HepG2 (cell line): Measurements from ENCODE around the gene CLTCL1. TPM values are rescaled to one million over a fixed set of nuclear protein-coding genes. Genes with fewer than 3 reads are reported as not detected.

ENCODE experiments used
- ATF7-NPFF ChIP-seq: sonication (generic); formaldehyde crosslinking; IDR thresholded peaks from 2 replicates; pipeline ENCODE4 v1.8.1; 2023; ENCODE audit warnings: mild to moderate bottlenecking, low read depth, missing genetic modification reagents, moderate library complexity
- CCDC6 ChIP-seq: sonication (generic); formaldehyde crosslinking; IDR thresholded peaks from 2 replicates; pipeline ENCODE4 v1.8.1; 2022; ENCODE audit warnings: mild to moderate bottlenecking, missing genetic modification reagents, moderate library complexity
- DZIP1 ChIP-seq: sonication (generic); formaldehyde crosslinking; IDR thresholded peaks from 2 replicates; pipeline ENCODE4 v1.5.0; 2020; ENCODE audit warnings: mild to moderate bottlenecking, missing genetic modification reagents
- HOXA7 ChIP-seq: sonication (generic); formaldehyde crosslinking; IDR thresholded peaks from 2 replicates; pipeline ENCODE4 v1.8.1; 2022; ENCODE audit warnings: mild to moderate bottlenecking, missing genetic modification reagents, moderate library complexity
- IRF2 ChIP-seq: IDR thresholded peaks from 2 replicates; pipeline ENCODE4 v1.6.1; 2018; ENCODE audit warnings: missing genetic modification reagents, missing compliant biosample characterization
- NR2F6 ChIP-seq, 2 experiments: IDR thresholded peaks; 2 replicates each; pipeline ENCODE4 v1.6.1; 2016; ENCODE audit warnings: antibody characterized with exemption in 1 of 2, mild to moderate bottlenecking in 1 of 2
- PBX2 ChIP-seq: IDR thresholded peaks from 2 replicates; pipeline ENCODE4 v1.6.1; 2016; ENCODE audit warnings: control low read depth
- PHF20 ChIP-seq: sonication (generic); formaldehyde crosslinking; IDR thresholded peaks from 2 replicates; pipeline ENCODE4 v1.5.0; 2020; ENCODE audit warnings: mild to moderate bottlenecking, missing genetic modification reagents
- RARG ChIP-seq: sonication (generic); formaldehyde crosslinking; IDR thresholded peaks from 2 replicates; pipeline ENCODE4 v1.4.0; 2020; ENCODE audit warnings: low read depth, mild to moderate bottlenecking, missing genetic modification reagents
- RXRB ChIP-seq: IDR thresholded peaks from 2 replicates; pipeline ENCODE4 v1.6.1; 2016; ENCODE audit warnings: borderline replicate concordance, missing genetic modification reagents, missing compliant biosample characterization
- SAP130 ChIP-seq: IDR thresholded peaks from 2 replicates; pipeline ENCODE4 v1.6.1; 2016; ENCODE audit warnings: low read depth
- SNAPC2 ChIP-seq: sonication (generic); formaldehyde crosslinking; IDR thresholded peaks from 2 replicates; pipeline ENCODE4 v1.8.1; 2022; ENCODE audit warnings: mild to moderate bottlenecking, missing genetic modification reagents
- THAP7 ChIP-seq: sonication (generic); formaldehyde crosslinking; IDR thresholded peaks from 2 replicates; pipeline ENCODE4 v1.8.1; 2023; ENCODE audit warnings: mild to moderate bottlenecking, missing genetic modification reagents
- THRA ChIP-seq: sonication (generic); formaldehyde crosslinking; IDR thresholded peaks from 2 replicates; pipeline ENCODE4 v1.4.0; 2020; ENCODE audit warnings: missing genetic modification reagents, borderline replicate concordance
- ZBTB38 ChIP-seq: sonication (generic); formaldehyde crosslinking; IDR thresholded peaks from 2 replicates; pipeline ENCODE4 v1.5.1; 2020; ENCODE audit warnings: mild to moderate bottlenecking, missing genetic modification reagents
- ZFP36 ChIP-seq: fragments of 150-350 bp; IDR thresholded peaks from 2 replicates; pipeline ENCODE4 v1.6.1; 2018; ENCODE audit warnings: borderline replicate concordance, low read length, low read depth; ENCODE audit not compliant: partially characterized antibody
- ZNF224 ChIP-seq: sonication (generic); formaldehyde crosslinking; IDR thresholded peaks from 2 replicates; pipeline ENCODE4 v1.5.0; 2020; ENCODE audit warnings: mild to moderate bottlenecking, missing genetic modification reagents
- ZNF274 ChIP-seq: sonication (generic); formaldehyde crosslinking; IDR thresholded peaks from 2 replicates; pipeline ENCODE4 v1.5.1; 2020; ENCODE audit warnings: mild to moderate bottlenecking, missing genetic modification reagents
- ZNF451 ChIP-seq: sonication (generic); formaldehyde crosslinking; IDR thresholded peaks from 2 replicates; pipeline ENCODE4 v1.5.0; 2020; ENCODE audit warnings: mild to moderate bottlenecking, missing genetic modification reagents
- ZNF616 ChIP-seq: sonication (generic); formaldehyde crosslinking; IDR thresholded peaks from 2 replicates; pipeline ENCODE4 v1.5.0; 2020; ENCODE audit warnings: low read depth, mild to moderate bottlenecking, missing genetic modification reagents
- ZNF720 ChIP-seq: sonication (generic); formaldehyde crosslinking; IDR thresholded peaks from 2 replicates; pipeline ENCODE4 v1.4.0; 2020; ENCODE audit warnings: missing genetic modification reagents
- ZNF776 ChIP-seq: sonication (generic); formaldehyde crosslinking; IDR thresholded peaks from 2 replicates; pipeline ENCODE4 v1.4.0; 2020; ENCODE audit warnings: mild to moderate bottlenecking, missing genetic modification reagents
- polyA plus RNA-seq, 8 experiments: library from polyadenylated mRNA; depleted of rRNA in 3 of 8; stranded (reverse) in 7 of 8; unstranded in 1 of 8; fragments of >200 nt; fragmentation: Illumina TruSeq in 4 of 8; extraction: Trizol in 4 of 8; gene quantifications; 2 replicates each; pipeline versions ENCODE4 v1.2.1 to v1.2.3, GENCODE V29; 2011 to 2016; ENCODE audit warnings: low read depth in 4 of 8, missing spikeins in 1 of 8, mixed read lengths in 1 of 8; ENCODE audit not compliant: insufficient read depth in 1 of 8
- total RNA-seq, 5 experiments: library from RNA; depleted of rRNA; stranded (reverse); fragments of >200 nt; fragmentation: Illumina TruSeq; extraction: Trizol; gene quantifications; 2 replicates each; pipeline ENCODE4 v1.2.3, GENCODE V29; 2016; ENCODE audit warnings: low read depth in 1 of 5

CLTCL1 gene
- total and polyA plus RNA-seq, 2 of the 13 experiments (the other 11 are each of a cell fraction or from before 2014, with no cell fraction given), result 8.1 to 10.9 TPM

- TF ChIP-seq RXRB (CRISPR knock-in tag) (peak; percentile 41; the same call in 1 of the 2 replicates), ZFP36 (no peak), ATF7-NPFF (peak; percentile 78; the same call in 1 of the 2 replicates), ZNF224 (CRISPR knock-in tag) (no peak), ZBTB38 (CRISPR knock-in tag) (no peak), DZIP1 (no peak), ZNF720 (CRISPR knock-in tag) (no peak), CCDC6 (CRISPR knock-in tag) (peak; percentile 38; the same call in 1 of the 2 replicates), PBX2 (no peak), PHF20 (CRISPR knock-in tag) (no peak; the same call in 1 of the 2 replicates), THAP7 (no peak; the same call in 1 of the 2 replicates), HOXA7 (no peak), NR2F6 (IDR thresholded peaks at IDR 0.05) (peak; percentile 28; the same call in 1 of the 2 replicates), NR2F6 (CRISPR knock-in tag; IDR thresholded peaks at IDR 0.05) (no peak), ZNF274 (no peak), RARG (no peak), IRF2 (CRISPR knock-in tag) (no peak), SNAPC2 (no peak), THRA (CRISPR knock-in tag) (no peak), SAP130 (CRISPR knock-in tag) (peak; percentile 47), ZNF451 (no peak), ZNF616 (CRISPR knock-in tag) (no peak), ZNF776 (CRISPR knock-in tag) (no peak)
Measured at GRCh38 chr22:19174106-19175025, 117.2 kb downstream of the CLTCL1 start (continued).
